Measurements from ENCODE around the gene RPGRIP1. TPM values are rescaled to one million over a fixed set of nuclear protein-coding genes. Genes with fewer than 3 reads are reported as not detected.

Gene RPGRIP1
- not detected in 2 replicates for total RNA-seq

GRCh38 chr14:21279783-21280182 lies at the start of gene RPGRIP1:
RPGRIP1 (plus strand) TSS chr14:21280083; CDS start chr14:21287977, 7,894 bp downstream.

DNA sequence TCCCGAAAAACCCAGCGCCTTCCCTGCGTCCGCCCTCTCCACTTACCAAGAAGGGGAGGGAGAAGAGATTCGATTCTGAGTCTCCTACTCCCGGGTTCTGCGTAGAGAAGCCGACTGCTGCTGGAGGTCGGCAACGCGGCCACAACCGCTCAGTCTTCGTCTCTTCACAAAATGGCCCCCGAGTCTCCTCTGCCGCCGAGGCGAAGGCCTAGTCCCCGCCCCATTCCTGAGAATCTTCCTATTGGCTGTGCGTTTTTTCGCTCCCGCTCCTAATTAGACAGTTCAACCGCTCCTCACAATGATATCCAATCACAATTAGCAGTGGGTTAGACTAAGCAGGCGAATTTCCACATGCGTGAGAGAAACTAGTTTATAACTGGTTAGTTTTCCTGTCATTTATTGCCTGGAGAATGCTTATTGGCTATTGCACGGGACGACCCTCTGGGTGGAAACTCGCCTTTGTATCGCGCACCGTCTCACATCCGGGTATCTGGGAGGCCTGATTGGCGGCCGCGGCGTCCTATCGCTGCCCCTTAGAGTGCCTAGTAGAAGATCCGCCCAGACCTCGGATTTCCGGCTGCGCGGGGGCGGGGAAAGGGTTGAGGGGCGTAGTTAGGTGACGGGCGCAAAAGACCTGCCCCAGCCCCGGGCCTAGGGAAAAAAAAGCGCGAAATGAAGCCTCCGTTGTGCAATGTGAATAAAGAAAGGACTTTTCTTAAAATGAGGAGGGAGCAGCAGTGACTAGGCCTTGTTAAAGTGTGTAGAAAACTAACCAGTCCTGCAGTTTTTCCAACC lies 10.4 kb upstream of the RPGRIP1 start, which contains the start of gene HNRNPC:
Gene HNRNPC, minus strand, starts transcription at position 191 of the 795 bp plus-strand sequence. CDS start 35,249 bp downstream, outside the sequence.

Other genes starting within 250 kb of the RPGRIP1 start
- under 0.01 TPM in 1 of 2 replicates, not detected in the other for gene TPPP2, start 249.9 kb upstream of the RPGRIP1 start, total RNA-seq
- not detected in 2 replicates for gene RNASE13, start 245.3 kb upstream of the RPGRIP1 start, total RNA-seq
- 0.17 TPM in 1 of 2 replicates, not detected in the other for gene RNASE7, start 237.7 kb upstream of the RPGRIP1 start, total RNA-seq
- gene RNASE8, start 222.3 kb upstream of the RPGRIP1 start, total RNA-seq: not detected in 2 replicates
- gene ARHGEF40, start 209.8 kb upstream of the RPGRIP1 start, total RNA-seq: 55.2 and 59.9 TPM in 2 replicates
- gene ZNF219, start 181.4 kb upstream of the RPGRIP1 start, total RNA-seq: 1.5 and 5.1 TPM in 2 replicates
- 0.33 TPM in 1 of 2 replicates, not detected in the other for gene TMEM253, start 179.0 kb upstream of the RPGRIP1 start, total RNA-seq
- gene OR5AU1, start 124.0 kb upstream of the RPGRIP1 start, total RNA-seq: 0.15 TPM in 1 of 2 replicates, not detected in the other
- gene HNRNPC, start 10.6 kb upstream of the RPGRIP1 start, total RNA-seq: 629 and 814 TPM in 2 replicates
- 73.8 and 89.9 TPM in 2 replicates for gene SUPT16H, start 103.9 kb downstream of the RPGRIP1 start, total RNA-seq
- 57.4 and 64.6 TPM in 2 replicates for gene CHD8, start 176.0 kb downstream of the RPGRIP1 start, total RNA-seq
- 25.1 and 26.9 TPM in 2 replicates for gene RAB2B, start 196.9 kb downstream of the RPGRIP1 start, total RNA-seq
- gene TOX4, start 197.1 kb downstream of the RPGRIP1 start, total RNA-seq: 33.7 and 47.6 TPM in 2 replicates
- 57.6 and 60.4 TPM in 2 replicates for gene METTL3, start 231.3 kb downstream of the RPGRIP1 start, total RNA-seq
- gene SALL2, start 246.3 kb downstream of the RPGRIP1 start, total RNA-seq: 4.2 and 6.0 TPM in 2 replicates

All from smooth muscle cell of trachea (primary cell).